Effector memory CD8-positive, alpha-beta T cell (primary cell): ENCODE results near the gene IGF2.

Experiments used
- ATAC-seq: fragments of 150-1000 bp; cut with Tn5 transposase; replicated peaks from 2 replicates; pipeline ENCODE4 v1.10.0; 2021; ENCODE audit warnings: mild to moderate bottlenecking, moderate library complexity
- DNase-seq, 3 experiments: peaks; one replicate each; pipeline ENCODE4 v3.0.0; 2021
- H3K27ac Mint-ChIP-seq, 2 donors: one replicate each; pipeline ENCODE4 v1.8.0; 2022; ENCODE audit warnings: mild to moderate bottlenecking in 2 of 2, mixed read lengths in 2 of 2, moderate library complexity in 2 of 2
- H3K27me3 Mint-ChIP-seq, 2 donors: one replicate each; pipeline ENCODE4 v1.8.0; 2022; ENCODE audit warnings: mixed read lengths in 2 of 2
- H3K36me3 Mint-ChIP-seq: one replicate; pipeline ENCODE4 v1.8.0; 2022; ENCODE audit warnings: mild to moderate bottlenecking, moderate library complexity, mixed read lengths; ENCODE audit not compliant: insufficient read depth
- H3K4me1 Mint-ChIP-seq, 2 donors: one replicate each; pipeline ENCODE4 v1.8.0; 2022; ENCODE audit warnings: low read depth in 2 of 2, mixed read lengths in 2 of 2
- H3K4me3 Mint-ChIP-seq, 2 donors: one replicate each; pipeline ENCODE4 v1.8.0; 2022; ENCODE audit warnings: mild to moderate bottlenecking in 2 of 2, mixed read lengths in 2 of 2, moderate library complexity in 2 of 2
- H3K9me3 Mint-ChIP-seq, 2 donors: one replicate each; pipeline ENCODE4 v1.8.0; 2022; ENCODE audit warnings: mixed read lengths in 2 of 2

Gene IGF2

DNA sequence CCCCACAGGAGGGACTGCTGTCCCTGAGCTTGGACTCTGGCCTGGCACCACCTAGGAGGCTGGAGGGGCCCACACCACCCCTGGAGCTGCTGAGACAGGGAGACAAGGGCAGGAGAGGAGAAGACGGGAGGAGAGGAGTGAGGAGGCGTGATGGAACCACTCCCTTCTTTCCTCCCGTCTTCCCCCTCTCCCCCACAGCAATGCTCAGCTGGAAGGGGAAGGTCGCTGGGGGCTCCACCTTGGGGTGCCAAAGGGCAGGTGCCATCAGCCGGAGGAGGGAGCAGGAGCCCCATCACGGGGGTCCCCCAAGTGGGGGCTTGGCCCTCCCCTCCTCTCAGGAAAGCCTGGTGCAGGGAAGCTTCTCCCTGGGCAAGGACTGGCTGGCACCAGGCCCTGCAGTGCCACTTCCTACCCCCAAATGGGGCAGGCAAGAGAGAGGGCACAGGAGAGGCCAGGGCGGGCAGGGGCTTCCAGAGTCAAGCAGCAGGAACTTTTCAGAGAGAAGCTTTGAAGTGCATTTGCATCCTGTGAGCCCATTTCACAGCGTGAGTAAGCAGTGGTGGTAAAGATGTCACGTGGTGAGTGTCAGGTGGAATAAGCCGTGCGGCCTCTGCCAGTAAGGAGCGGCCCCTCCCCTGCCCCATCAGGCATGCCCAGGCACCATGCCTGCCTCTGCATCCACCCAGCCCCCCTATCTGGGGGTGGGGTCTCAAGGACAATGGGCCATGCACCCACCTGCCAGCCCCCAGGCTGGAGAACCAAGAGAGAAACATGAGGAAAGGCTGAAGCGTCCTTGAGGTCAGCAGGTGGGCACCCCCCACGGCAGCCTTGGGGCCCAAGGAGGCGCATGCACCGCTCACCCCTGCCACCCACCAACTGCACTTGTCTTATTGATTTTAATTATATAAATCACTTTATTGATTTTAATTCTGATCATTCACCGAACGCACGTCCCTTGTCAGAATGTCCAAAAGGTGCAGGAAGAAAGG lies 4.9 kb downstream of the IGF2 start:
- Mint-ChIP-seq H3K4me3 (no peak overlapping the region), H3K27me3 (peaks cover 60 to 85% of the 10 kb centered on the region in 2 donors), H3K9me3 (peaks cover 4 to 10% of the 10 kb centered on the region in 2 donors), H3K27ac (no peak overlapping the region), H3K36me3 (no peaks in the 10 kb centered on the region), H3K4me1 (peaks cover 3 to 4% of the 10 kb centered on the region in 2 donors)
- no peak for DNase-seq
- no peak for ATAC-seq

DNA sequence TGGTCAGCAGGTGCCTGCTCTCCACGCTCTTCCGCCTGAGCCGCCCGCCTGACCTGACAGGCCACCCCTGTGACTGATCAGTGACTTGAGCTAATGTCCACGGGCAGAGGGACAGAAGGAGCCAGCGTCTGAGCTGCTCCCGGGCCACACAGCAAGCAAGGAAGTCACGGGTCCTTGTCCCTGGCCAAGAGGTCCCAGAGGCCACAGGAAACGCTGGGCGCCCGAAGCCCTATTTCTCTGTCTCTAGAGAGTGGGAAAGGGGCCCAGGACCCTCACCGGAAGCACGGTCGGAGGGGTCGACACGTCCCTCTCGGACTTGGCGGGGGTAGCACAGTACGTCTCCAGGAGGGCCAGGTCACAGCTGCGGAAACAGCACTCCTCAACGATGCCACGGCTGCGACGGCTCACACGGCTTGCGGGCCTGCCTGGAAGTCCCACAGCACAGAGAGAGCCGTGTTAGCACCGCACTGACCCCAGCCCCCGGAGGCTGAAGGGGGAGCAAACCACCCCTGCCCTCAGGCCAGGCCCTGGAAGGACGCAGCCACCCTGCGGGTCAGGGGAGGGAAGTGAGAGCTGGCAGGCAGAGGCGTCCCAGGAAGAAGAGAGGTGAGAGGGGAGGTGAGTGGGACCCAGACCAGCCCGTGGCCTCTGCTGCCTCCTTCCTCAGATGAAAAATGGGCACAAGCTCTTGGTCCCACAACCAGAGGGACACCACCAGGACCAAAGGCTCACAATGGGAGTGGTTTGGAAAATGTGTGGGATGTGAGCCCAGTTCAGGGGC lies 5.8 kb downstream of the IGF2 start:
- no peaks in the 10 kb centered on the region for H3K36me3 Mint-ChIP-seq
- no peak overlapping the region for H3K4me3 Mint-ChIP-seq
- H3K27ac Mint-ChIP-seq, result no peak overlapping the region
- peaks cover 2 to 3% of the 10 kb centered on the region in 2 donors for H3K4me1 Mint-ChIP-seq
- H3K9me3 Mint-ChIP-seq, result peaks cover 4 to 10% of the 10 kb centered on the region in 2 donors
- DNase-seq (no peak), ATAC-seq (no peak)
- peaks cover 59 to 88% of the 10 kb centered on the region in 2 donors for H3K27me3 Mint-ChIP-seq

DNA sequence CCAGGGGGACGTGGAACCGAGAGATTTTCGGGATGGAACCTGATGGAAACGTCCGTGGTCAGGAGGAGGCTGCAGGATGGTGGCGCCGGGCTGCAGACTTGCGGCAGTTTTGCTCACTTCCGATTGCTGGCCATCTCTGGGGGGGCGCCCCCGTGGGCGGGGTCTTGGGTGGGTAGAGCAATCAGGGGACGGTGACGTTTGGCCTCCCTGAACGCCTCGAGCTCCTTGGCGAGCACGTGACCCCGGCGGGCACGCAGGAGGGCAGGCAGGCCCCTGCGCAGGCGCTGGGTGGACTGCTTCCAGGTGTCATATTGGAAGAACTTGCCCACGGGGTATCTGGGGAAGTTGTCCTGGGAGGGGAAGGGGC lies 6.3 kb downstream of the IGF2 start:
- Mint-ChIP-seq H3K9me3 (peaks cover 4 to 10% of the 10 kb centered on the region in 2 donors), H3K27ac (no peak overlapping the region), H3K27me3 (peaks cover 55 to 83% of the 10 kb centered on the region in 2 donors), H3K4me1 (peaks cover 0 to 3% of the 10 kb centered on the region in 2 donors), H3K36me3 (no peaks in the 10 kb centered on the region), H3K4me3 (no peak overlapping the region)
- ATAC-seq (no peak), DNase-seq (no peak)

DNA sequence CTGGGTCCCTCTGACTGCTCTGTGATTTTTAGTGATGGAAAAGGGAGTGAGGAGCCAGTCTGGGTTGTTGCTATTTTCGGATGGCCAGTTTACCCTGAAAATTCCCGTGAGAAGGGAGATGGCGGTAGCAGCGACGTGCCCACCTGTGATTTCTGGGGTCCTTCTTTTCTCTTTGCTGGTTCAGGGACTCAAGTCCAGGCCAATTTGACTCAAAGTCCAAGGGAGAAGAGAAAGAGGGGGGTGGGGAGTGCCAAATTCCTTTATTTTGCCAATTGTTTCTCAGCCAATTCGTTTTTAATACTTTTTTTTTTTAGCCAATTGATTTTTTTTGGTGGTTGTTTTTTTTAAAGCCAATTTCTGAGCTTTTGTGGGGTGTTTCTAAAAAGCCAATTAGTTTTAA lies 6.9 kb downstream of the IGF2 start:
- Mint-ChIP-seq H3K9me3 (peaks cover 4 to 10% of the 10 kb centered on the region in 2 donors), H3K4me1 (peaks cover 0 to 3% of the 10 kb centered on the region in 2 donors), H3K4me3 (no peak overlapping the region), H3K27me3 (peaks cover 53 to 82% of the 10 kb centered on the region in 2 donors), H3K27ac (no peak overlapping the region), H3K36me3 (no peaks in the 10 kb centered on the region)
- DNase-seq (no peak), ATAC-seq (no peak)

DNA sequence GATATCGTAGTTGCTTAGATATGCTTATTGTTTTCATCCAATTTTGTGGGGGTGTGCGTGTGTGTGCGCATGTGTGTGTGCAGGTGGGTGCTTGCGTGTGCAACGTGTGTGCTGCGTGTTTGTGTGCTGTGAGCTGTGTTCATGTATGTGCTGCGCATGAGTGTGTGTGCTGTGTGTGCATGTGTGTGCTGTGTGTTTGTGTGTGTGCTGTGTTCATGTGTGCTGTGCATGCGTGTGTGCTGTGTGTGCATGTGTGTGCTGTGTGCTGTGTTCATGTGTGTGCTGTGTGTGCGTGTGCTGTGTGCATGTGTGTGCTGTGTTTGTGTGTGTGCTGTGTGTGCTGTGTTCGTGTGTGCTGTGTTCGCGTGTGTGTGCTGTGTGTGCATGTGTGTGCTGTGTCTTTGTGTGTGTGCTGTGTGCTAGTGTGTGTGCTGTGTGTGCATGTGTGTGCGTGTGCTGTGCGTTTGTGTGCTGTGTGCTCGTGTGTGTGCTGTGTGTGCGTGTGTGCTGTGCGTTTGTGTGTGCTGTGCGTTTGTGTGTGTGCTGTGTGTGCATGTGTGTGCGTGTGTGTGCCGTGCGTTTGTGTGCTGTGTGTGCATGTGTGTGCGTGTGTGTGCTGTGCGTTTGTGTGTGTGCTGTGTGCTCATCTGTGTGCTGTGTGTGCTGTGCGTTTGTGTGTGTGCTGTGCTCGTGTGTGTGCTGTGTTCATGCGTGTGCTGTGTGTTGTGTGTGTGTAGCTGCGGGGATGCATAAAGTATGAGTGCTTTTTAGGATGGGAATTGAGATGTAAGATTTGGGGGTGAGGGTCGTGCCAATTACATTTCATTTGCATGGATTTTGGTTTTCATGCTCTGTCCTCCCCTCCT lies 7.6 kb downstream of the IGF2 start:
- DNase-seq (no peak), ATAC-seq (no peak)
- peaks cover 53 to 80% of the 10 kb centered on the region in 2 donors for H3K27me3 Mint-ChIP-seq
- peaks cover 0 to 3% of the 10 kb centered on the region in 2 donors for H3K4me1 Mint-ChIP-seq
- no peak overlapping the region for H3K27ac Mint-ChIP-seq
- H3K9me3 Mint-ChIP-seq, result peaks cover 4 to 10% of the 10 kb centered on the region in 2 donors
- no peaks in the 10 kb centered on the region for H3K36me3 Mint-ChIP-seq
- H3K4me3 Mint-ChIP-seq, result no peak overlapping the region

DNA sequence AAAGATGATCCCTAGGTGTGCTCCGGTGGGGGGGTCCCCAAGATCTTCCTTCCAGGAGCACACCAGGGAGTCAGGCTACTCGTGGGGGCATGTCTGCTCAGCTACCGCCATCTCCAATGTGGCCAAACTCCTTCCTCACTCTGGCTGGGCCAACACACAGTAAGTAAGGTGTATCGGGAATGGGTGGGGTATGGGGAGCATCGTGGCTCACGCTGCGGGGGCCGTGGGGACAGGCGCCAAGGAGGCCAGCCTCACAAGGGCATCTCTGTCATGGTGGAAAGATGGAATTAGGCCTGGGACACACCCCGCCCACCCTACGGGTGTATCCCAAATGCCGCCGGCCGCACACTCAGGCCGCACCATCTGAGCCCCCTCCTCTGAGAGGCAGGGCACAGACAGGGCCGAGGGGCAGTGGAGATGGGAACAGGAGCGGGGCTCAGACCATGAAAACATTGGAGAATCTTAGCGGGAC lies 8.3 kb downstream of the IGF2 start:
- Mint-ChIP-seq H3K4me1 (peaks cover 0 to 3% of the 10 kb centered on the region in 2 donors), H3K36me3 (no peaks in the 10 kb centered on the region), H3K27me3 (peaks cover 52 to 79% of the 10 kb centered on the region in 2 donors), H3K4me3 (no peak overlapping the region), H3K27ac (no peak overlapping the region), H3K9me3 (peaks cover 4 to 10% of the 10 kb centered on the region in 2 donors)
- no peak for DNase-seq
- no peak for ATAC-seq

DNA sequence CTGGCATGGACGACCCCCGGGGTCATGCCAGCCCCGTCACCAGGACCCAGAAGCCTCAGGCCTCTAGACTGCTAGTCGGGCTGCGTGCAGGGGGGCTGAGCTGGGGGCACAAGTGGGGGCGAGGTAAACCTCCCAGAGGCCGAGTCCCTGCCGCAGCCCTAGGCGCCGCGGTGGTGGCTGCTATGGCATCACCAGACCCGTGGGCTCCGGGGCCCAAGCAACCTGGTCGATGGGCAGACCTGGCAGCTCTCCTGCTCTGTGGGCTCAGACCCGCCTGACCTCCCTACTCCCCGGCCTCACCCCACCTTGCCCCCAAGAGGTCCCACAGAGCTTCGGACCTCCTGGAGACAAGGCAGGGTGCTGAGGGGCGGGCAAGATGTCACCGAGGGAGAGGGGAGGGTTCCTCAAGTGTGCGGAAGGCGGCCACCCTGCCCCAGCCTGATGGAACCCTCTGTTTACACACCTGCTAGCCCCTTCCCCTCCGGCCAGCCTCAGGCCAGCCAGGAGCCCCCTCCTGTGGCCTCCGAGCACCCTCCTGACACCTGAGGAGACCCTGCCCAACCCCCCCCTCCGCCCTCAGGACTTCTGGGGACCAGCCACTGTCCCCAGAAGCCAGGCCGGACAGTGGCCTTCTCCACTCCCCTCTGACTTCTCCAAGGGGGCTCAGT lies 9.4 kb downstream of the IGF2 start:
- no peak overlapping the region for H3K4me3 Mint-ChIP-seq
- peaks cover 4 to 10% of the 10 kb centered on the region in 2 donors for H3K9me3 Mint-ChIP-seq
- H3K36me3 Mint-ChIP-seq, result no peaks in the 10 kb centered on the region

DNA sequence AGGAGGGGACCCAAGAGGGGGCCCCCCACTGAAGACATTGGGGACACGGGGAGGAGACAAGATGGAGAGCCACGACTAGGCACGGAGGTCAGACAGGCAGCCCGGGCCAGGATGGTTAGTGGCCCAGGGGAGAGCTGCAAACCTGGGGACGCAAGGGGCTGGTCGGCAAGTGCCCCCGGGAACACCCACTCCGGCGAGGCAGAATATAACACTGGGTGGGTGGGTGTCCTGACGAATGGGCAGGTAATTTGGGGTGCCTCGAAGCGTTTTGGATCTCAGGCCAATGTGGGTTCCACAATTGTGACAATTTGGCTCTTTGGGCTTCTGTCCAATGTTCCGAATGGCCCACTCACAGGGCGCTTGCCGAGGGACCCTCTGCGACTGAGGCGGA lies 9.9 kb downstream of the IGF2 start:
- peaks cover 0 to 3% of the 10 kb centered on the region in 2 donors for H3K4me1 Mint-ChIP-seq
- DNase-seq (no peak), ATAC-seq (no peak)
- H3K9me3 Mint-ChIP-seq, result peaks cover 4 to 10% of the 10 kb centered on the region in 2 donors
- no peak overlapping the region for H3K4me3 Mint-ChIP-seq
- H3K27me3 Mint-ChIP-seq, result peaks cover 58 to 79% of the 10 kb centered on the region in 2 donors
- H3K36me3 Mint-ChIP-seq, result no peaks in the 10 kb centered on the region
- H3K27ac Mint-ChIP-seq, result no peak overlapping the region

More for the DNA sequence above, 9.4 kb downstream of the IGF2 start:
- peaks cover 0 to 3% of the 10 kb centered on the region in 2 donors for H3K4me1 Mint-ChIP-seq
- DNase-seq (no peak), ATAC-seq (no peak)
- peaks cover 54 to 79% of the 10 kb centered on the region in 2 donors for H3K27me3 Mint-ChIP-seq
- H3K27ac Mint-ChIP-seq, result no peak overlapping the region

DNA sequence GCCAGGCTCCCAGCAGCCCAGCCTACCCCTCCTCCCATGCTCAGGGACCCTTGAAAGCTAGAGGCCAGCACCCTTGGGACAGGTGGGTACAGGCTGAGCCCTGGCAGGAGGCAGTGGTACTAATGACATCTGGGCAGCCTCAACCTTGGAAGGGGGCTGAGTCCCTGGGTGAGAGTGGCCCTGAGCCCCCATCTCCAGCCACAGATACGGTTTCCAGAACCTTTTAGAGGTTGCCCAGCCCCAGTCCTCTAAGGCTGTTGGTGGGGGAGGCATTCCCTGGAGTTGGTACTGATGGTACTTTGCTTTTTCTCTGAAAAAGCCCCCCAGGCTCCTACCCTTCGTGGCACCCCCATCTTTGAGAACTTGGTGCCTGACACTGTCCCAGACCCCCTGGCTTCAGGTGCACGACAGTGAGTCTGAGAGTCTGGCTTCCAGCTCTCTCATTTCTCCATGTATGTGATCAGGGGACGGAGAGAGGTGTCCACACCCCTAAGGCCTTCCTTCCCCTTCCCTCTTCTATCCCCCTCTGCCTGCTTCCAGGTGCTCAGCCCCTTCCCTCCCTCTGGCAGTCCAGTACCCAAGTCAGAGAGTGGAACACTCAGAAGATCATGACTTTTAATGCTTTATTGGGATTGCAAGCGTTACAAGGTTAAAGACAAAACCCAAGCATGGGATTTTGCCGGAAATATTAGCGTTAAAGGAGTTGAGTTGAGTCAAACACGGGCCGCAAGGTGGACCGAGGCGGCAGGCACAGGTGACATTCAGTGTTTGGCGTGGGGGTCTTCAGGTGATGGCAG lies 10.5 kb downstream of the IGF2 start:
- Mint-ChIP-seq H3K27me3 (peaks cover 55 to 79% of the 10 kb centered on the region in 2 donors), H3K27ac (no peak overlapping the region), H3K36me3 (no peaks in the 10 kb centered on the region), H3K4me3 (no peak overlapping the region), H3K4me1 (peaks cover 0 to 3% of the 10 kb centered on the region in 2 donors), H3K9me3 (peaks cover 4 to 10% of the 10 kb centered on the region in 2 donors)
- ATAC-seq (no peak), DNase-seq (no peak)

DNA sequence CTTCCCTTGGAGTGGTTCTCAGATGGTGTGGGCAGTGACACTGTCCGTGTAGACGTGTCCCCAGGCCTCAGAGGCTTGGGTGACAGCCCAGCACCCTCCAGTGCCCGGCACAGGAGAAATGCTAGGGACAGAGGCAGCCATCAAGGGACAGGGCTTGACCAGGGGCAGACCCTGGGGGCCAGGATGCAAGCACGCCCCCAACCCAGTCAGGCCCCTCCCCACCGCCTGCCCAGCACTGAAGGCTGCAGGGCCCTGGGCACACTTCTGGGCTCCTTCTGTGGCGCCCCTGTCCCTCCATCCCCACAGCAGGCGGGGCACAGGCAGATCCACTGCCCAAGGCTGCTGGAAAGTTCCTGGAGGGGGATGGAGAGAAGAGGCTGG lies 11.1 kb downstream of the IGF2 start:
- Mint-ChIP-seq H3K27me3 (peaks cover 55 to 79% of the 10 kb centered on the region in 2 donors), H3K9me3 (peaks cover 4 to 10% of the 10 kb centered on the region in 2 donors), H3K27ac (no peak overlapping the region), H3K4me3 (no peak overlapping the region), H3K36me3 (no peaks in the 10 kb centered on the region), H3K4me1 (peaks cover 0 to 3% of the 10 kb centered on the region in 2 donors)
- DNase-seq, result no peak
- ATAC-seq, result no peak

DNA sequence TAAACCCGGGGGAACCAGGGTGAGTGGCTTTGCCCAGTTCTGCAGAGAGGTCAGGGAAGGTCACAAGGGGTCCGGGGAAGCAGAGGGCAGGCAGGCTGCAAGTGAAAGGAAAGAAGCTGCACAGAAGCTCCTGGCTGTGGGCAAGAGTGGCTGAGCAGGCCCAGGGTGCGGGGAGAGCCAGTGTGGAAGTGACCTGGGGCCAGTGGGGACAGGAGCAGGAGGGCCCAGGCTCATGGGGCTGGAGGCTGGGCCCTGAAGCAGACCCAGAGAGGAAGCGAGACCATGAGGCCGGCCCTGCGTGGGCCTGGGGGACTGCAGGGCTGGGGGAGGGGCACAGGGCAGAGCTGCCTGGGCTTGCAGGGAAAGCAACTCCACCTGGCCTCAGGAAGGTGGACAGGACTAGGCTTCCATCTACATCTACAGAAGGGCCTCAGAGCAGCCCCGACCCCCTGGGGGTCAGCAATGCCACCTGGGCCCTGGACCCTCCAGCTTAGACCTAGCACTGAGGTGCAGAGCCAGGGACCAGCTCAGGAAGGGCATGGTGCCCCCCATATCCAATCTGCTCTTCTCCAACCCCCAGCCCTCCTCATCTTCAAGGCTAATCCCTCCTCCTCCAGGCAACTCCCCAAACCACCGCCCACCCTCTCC lies 11.6 kb downstream of the IGF2 start:
- no peaks in the 10 kb centered on the region for H3K36me3 Mint-ChIP-seq
- peaks cover 51 to 78% of the 10 kb centered on the region in 2 donors for H3K27me3 Mint-ChIP-seq
- H3K4me3 Mint-ChIP-seq, result no peak overlapping the region
- peaks cover 0 to 3% of the 10 kb centered on the region in 2 donors for H3K4me1 Mint-ChIP-seq
- peaks cover 4 to 10% of the 10 kb centered on the region in 2 donors for H3K9me3 Mint-ChIP-seq
- no peak overlapping the region for H3K27ac Mint-ChIP-seq
- ATAC-seq (no peak), DNase-seq (no peak)
